Trophoblast cell (in vitro differentiated cells and primary cell): ENCODE results near the gene OCIAD1.

Source experiments
- DNase-seq, 2 donors: peaks; one replicate each; pipeline ENCODE4 v3.0.0-alpha.2; 2016
- H2AFZ ChIP-seq: 2 replicates; pipeline ENCODE4 v1.6.1; 2013; ENCODE audit warnings: low read length, moderate library complexity, mild to moderate bottlenecking; ENCODE audit not compliant: insufficient read depth, poor library complexity
- H2AK5ac ChIP-seq: 2 replicates; pipeline ENCODE4 v1.6.1; 2013; ENCODE audit warnings: mild to moderate bottlenecking, low read length
- H2BK120ac ChIP-seq: 2 replicates; pipeline ENCODE4 v1.6.1; 2013; ENCODE audit warnings: low read length, mild to moderate bottlenecking, moderate library complexity; ENCODE audit not compliant: insufficient read depth, poor library complexity
- H2BK12ac ChIP-seq: 2 replicates; pipeline ENCODE4 v1.6.1; 2013; ENCODE audit warnings: mild to moderate bottlenecking, low read length, moderate library complexity
- H2BK5ac ChIP-seq: 2 replicates; pipeline ENCODE4 v1.6.1; 2013; ENCODE audit warnings: low read length, low read depth, moderate library complexity, mild to moderate bottlenecking; ENCODE audit not compliant: poor library complexity
- H3K14ac ChIP-seq: 2 replicates; pipeline ENCODE4 v1.6.1; 2013; ENCODE audit warnings: mild to moderate bottlenecking, low read length
- H3K18ac ChIP-seq: 2 replicates; pipeline ENCODE4 v1.6.1; 2013; ENCODE audit warnings: mild to moderate bottlenecking, low read length
- H3K23ac ChIP-seq: 2 replicates; pipeline ENCODE4 v1.6.1; 2013; ENCODE audit warnings: low read length
- H3K27ac ChIP-seq: 2 replicates; pipeline ENCODE4 v1.5.1; 2013; ENCODE audit warnings: low read depth, mild to moderate bottlenecking, inconsistent platforms, low read length, moderate library complexity
- H3K27me3 ChIP-seq: 2 replicates; pipeline ENCODE4 v1.6.1; 2013; ENCODE audit warnings: inconsistent platforms, mild to moderate bottlenecking, low read length, moderate library complexity; ENCODE audit not compliant: insufficient read depth
- H3K36me3 ChIP-seq, 2 experiments: 1 replicate in 1 of 2; 2 replicates in 1 of 2; pipeline ENCODE4 v1.6.1; 2013; ENCODE audit warnings: low read length in 2 of 2, mild to moderate bottlenecking in 2 of 2, moderate library complexity in 1 of 2; ENCODE audit not compliant: insufficient read depth in 2 of 2, control insufficient read depth in 1 of 2
- H3K4ac ChIP-seq: 2 replicates; pipeline ENCODE4 v1.6.1; 2013; ENCODE audit warnings: low read depth, mild to moderate bottlenecking, low read length, moderate library complexity
- H3K4me1 ChIP-seq, 2 experiments: 1 replicate in 1 of 2; 2 replicates in 1 of 2; pipeline ENCODE4 v1.6.1; 2013; ENCODE audit warnings: low read length in 2 of 2, mild to moderate bottlenecking in 2 of 2, moderate library complexity in 1 of 2; ENCODE audit not compliant: insufficient read depth in 2 of 2, control insufficient read depth in 1 of 2
- H3K4me2 ChIP-seq: 2 replicates; pipeline ENCODE4 v1.6.1; 2013; ENCODE audit warnings: inconsistent platforms, mild to moderate bottlenecking, low read length, moderate library complexity
- H3K4me3 ChIP-seq: 2 replicates; pipeline ENCODE4 v1.5.1; 2013; ENCODE audit warnings: mild to moderate bottlenecking, low read depth, low read length, inconsistent platforms
- H3K79me1 ChIP-seq: one replicate; pipeline ENCODE4 v1.6.1; 2013; ENCODE audit warnings: low read length
- H3K79me2 ChIP-seq: 2 replicates; pipeline ENCODE4 v1.6.1; 2013; ENCODE audit warnings: low read length, mild to moderate bottlenecking; ENCODE audit not compliant: control insufficient read depth, insufficient read depth, poor library complexity
- H3K9ac ChIP-seq: 2 replicates; pipeline ENCODE4 v1.6.1; 2013; ENCODE audit warnings: mild to moderate bottlenecking, low read length
- H3K9me3 ChIP-seq: 2 replicates; pipeline ENCODE4 v1.6.1; 2013; ENCODE audit warnings: low read depth, mild to moderate bottlenecking, control low read depth, inconsistent platforms, low read length; ENCODE audit not compliant: insufficient read depth
- H4K12ac ChIP-seq: 2 replicates; pipeline ENCODE4 v1.6.1; 2013; ENCODE audit warnings: low read depth, mild to moderate bottlenecking, low read length, moderate library complexity
- H4K8ac ChIP-seq: 2 replicates; pipeline ENCODE4 v1.6.1; 2013; ENCODE audit warnings: low read depth, mild to moderate bottlenecking, low read length, moderate library complexity
- H4K91ac ChIP-seq: one replicate; pipeline ENCODE4 v1.6.1; 2013; ENCODE audit warnings: low read depth, mild to moderate bottlenecking, low read length, moderate library complexity

Gene OCIAD1

GRCh38 chr4:48910511-48910910 is 79.6 kb downstream of the OCIAD1 start:
- peaks cover 11% of the 10 kb centered on the region for H3K79me1 ChIP-seq
- H3K4me3 ChIP-seq, result no peak overlapping the region
- DNase-seq, result no peak
- H3K9ac ChIP-seq, result no peak overlapping the region
- no peak overlapping the region for H2BK120ac ChIP-seq
- H3K27ac ChIP-seq, result no peak overlapping the region
- no peak overlapping the region for H3K23ac ChIP-seq
- H3K27me3 ChIP-seq, result no peaks in the 10 kb centered on the region
- peaks cover 6% of the 10 kb centered on the region for H3K79me2 ChIP-seq
- H3K4me2 ChIP-seq, result no peak overlapping the region
- no peak overlapping the region for H2AFZ ChIP-seq
- no peak overlapping the region for H3K18ac ChIP-seq
- no peak overlapping the region for H4K91ac ChIP-seq
- H4K12ac ChIP-seq, result no peak overlapping the region
- peaks cover 9 to 18% of the 10 kb centered on the region in 2 experiments for H3K4me1 ChIP-seq
- H3K14ac ChIP-seq, result no peak overlapping the region
- no peak overlapping the region for H2BK12ac ChIP-seq
- no peak overlapping the region for H2AK5ac ChIP-seq
- no peak overlapping the region for H4K8ac ChIP-seq
- H3K4ac ChIP-seq, result no peak overlapping the region
- no peaks in the 10 kb centered on the region for H3K36me3 ChIP-seq
- H3K9me3 ChIP-seq, result no peaks in the 10 kb centered on the region
- no peak overlapping the region for H2BK5ac ChIP-seq
